ENCODE data around the gene ATP6V0B.

GRCh38 chr1:43944860-43945259 is 29.9 kb upstream of the ATP6V0B start:
- no peak for TF ChIP-seq POLR2AphosphoS5 (IDR thresholded peaks at IDR 0.05; ENCODE audit: low read depth, low read length)
- TF ChIP-seq TAF1 (IDR thresholded peaks at IDR 0.05; ENCODE audit: low read depth, low read length) = no peak
